NCI-H2171 (cell line): ENCODE data around the gene DDX51.
"Not testable (repeated sequence)": the region's sequence is repeated elsewhere in the genome, so short reads cannot be mapped to it uniquely, and the experiment has no call there.

Experiments
- DNase-seq: peaks from one replicate; lab custom pipeline; 2025; lab: John Stamatoyannopoulos, UW

Gene DDX51

GRCh38 chr12:132139912-132140311 is 4.2 kb downstream of the DDX51 start:
- DNase-seq: no peak

- no peak for DNase-seq
These were observed 4.9 kb downstream of the DDX51 start for GRCh38 chr12:132138941-132139871.

GRCh38 chr12:132137483-132138125 is 6.5 kb downstream of the DDX51 start:
- DNase-seq: no peak

DNA sequence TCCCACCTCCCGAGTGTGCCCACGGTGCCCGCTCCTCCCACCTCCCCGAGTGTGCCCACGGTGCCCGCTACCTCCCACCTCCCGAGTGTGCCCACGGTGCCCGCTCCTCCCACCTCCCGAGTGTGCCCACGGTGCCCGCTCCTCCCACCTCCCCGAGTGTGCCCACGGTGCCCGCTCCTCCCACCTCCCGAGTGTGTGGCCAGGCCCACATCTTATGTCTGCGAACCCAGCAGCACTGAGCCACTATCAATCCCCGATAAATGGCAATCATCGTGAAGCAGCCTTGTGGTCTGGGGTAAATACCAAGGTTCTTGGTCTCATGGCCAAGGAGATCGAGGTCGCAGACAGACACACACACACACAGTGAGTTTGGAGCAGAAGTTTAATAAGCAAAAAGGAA is 7.9 kb downstream of the DDX51 start:
- not testable (repeated sequence) for DNase-seq

DNA sequence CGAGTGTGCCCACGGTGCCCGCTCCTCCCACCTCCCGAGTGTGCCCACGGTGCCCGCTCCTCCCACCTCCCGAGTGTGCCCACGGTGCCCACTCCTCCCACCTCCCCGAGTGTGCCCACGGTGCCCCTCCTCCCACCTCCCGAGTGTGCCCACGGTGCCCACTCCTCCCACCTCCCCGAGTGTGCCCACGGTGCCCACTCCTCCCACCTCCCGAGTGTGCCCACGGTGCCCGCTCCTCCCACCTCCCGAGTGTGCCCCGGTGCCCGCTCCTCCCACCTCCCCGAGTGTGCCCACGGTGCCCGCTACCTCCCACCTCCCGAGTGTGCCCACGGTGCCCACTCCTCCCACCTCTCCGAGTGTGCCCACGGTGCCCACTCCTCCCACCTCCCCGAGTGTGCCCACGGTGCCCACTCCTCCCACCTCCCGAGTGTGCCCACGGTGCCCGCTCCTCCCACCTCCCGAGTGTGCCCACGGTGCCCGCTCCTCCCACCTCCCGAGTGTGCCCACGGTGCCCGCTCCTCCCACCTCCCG is 9.4 kb downstream of the DDX51 start:
- DNase-seq: not testable (repeated sequence)

DNA sequence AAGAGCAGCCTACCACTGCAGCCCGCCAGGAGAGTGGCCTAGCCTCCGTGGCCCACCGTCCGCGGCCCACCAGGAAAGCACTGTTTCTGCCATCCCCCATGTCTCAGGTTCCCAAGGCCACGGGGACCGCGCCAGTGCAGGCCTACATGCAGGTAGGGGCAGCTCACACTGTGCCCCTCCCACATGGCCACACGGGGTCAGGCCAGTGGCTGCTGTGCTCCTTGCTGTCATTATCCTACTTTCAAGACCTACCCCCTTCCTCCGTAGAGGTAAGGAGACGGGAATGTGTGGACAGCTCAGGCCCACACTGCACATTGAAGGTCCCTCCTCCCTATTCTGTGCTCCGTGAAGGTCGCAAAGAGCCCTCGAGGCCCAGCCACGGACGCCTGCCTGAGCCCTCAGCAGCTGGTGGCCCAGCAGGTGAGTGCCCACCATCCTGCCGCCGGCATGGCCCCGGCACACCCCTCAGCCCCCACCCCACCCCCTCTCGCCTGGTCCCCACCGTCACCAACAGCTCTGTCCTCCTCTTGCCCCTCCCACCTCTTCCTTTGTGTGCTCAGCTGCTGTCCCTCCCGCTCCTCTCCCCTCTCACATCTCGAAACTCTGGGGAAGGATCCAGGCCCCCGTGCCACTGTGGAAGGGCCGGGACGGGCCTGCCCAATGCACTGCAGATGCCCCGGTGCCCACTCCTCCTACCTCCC is 10.0 kb downstream of the DDX51 start:
- peak; percentile 17 for DNase-seq

DNA sequence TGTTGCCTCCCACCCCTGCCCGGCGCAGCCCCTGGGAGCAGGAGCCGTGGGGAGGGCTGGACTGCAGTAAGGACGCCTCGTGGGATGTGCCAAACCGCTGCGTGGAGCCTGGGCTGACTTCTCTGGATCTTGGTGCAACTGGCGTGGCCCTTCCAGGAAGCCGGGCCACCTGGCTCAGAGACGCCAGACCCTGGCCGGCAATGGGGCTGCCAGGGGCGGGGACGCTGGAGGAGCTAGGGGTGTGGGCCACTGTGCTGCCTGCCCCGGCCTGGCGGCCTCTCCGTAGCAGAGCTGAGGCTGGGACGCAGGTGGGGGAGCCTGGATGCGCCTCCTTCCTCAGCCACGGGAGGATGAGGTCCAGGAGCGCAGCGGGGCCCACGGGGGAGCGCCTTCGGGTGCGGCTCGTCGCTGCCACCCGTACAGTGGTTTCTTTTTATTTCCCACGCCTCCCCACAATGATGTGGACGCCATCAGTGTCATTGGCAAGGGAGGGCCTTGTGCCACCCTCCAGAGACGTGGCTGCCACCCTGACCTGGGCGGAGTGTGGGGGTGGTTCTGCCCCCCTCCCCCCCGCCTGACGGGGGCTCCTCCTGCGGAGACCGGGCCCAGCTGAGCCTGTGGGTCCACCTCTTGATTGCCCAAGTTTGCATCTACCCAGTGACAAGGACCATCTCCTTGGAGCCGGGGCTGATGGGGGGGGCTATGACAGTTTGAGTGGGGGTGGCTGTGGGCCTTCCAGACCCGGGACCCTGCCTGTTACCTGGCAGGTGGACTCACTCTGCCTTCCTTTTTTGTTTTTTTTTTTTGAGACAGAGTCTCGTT is 11.3 kb downstream of the DDX51 start:
- no peak for DNase-seq

DNA sequence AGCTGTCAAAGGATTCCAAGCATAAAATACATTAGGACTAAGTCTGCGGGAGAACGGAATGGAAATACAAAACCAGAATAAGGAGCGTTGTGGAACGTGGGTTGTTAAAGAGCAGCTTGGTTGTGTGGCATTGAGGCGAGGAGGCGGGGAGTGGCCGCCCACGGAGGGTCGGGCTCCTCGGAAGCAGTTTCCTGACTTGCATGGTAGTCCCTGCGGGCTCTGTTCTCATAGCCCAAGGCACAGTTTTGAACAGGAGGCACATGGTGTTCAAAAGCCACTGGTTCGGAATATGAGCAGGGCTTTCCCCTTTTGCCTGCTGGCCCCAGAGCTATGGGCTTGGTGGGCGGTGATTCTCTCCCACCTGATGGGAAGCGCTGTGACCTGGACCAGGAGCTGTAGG is 12.2 kb downstream of the DDX51 start:
- DNase-seq: no peak

- DNase-seq: no peak
These were observed 12.9 kb downstream of the DDX51 start for GRCh38 chr12:132131229-132131628.

DNA sequence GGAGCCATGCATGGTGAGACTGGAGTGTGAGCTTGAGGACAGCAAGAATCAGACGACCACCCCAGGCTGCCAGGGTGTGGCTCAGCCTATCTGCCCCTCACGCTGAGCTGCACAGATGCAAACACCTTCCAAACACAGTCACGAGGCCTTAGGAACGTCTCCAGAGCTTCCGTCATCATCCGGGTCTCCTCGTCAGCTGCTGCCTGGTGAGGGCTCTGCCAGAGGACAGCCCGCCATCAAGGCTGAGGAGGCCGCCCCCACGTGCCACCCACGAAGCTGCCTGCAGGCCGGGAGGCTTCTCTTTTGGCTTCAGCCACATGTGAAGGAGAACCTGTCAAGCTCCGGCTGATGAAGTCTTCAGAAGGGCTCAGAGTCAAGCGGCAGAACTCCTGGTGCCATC is 13.4 kb downstream of the DDX51 start:
- no peak for DNase-seq

DNA sequence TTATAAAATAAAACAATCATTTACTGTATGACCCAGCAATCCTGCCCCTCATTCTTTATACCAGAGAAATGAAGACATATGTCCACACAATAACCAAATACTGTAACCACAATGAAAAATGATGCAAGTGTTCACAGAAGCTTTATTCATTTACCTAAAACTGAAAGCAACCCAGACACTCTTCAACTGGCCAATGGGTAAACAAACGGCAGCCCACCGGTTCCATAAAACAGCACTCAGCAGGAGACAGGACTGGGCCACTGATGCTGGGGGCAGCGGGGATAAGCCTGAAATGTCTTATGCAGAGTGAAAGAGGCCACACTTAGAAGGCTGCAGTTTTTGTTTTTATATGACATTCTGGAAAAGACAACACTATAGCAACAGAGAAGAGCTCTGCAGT is 15.1 kb downstream of the DDX51 start:
- DNase-seq: no peak

DNA sequence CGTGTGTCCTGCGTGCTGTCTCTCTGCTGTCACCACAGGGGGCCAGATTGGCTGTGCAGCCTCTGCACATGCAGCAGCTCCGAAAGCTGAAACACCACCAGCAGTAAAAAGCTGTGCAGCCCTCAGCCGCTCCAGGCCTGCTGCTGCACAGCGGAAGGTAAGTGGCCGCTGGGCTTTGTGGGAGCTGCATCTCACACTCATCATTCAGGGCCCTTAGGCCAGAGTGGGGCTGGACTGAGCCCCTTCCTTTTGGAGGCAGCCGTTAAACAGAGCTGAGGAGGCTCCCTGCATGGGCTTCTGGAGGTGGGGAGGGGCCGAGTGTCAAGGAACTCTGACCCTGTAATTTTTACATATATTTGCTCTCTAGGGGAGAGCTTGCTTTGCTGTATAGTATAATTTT is 17.1 kb downstream of the DDX51 start:
- no peak for DNase-seq

- no peak for DNase-seq
These were observed 18.4 kb downstream of the DDX51 start for GRCh38 chr12:132125736-132126135.

DNA sequence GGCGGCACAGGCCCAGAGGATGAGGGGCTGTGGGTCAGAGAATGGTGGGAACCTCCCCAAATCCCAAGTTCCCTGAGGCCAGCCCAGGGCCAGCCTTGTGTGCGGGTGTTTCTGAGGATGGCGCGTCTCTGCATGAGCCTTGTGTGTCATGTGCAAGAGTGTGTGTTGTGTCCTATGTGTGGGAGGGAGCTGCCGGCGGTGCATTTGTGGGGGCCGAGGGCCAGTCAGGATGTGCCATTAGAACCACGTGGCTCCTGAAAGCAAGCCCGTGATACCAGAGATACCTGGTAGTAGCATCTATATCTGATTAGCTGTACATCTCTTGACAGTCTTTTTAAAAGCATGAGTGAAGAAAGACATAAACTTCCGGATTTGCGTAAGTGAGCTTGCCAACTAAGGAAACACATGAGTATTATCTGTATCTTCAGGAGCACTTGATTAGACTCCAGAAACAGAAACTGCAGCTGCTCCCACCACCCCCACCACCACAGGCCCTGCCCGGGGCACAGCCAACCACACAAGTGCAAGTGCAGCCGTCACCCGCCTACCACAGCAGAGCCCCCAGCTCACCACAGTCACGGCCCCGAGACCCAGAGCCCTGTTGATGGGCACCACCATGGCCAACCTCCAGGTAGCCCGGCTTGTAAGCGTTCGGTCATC is 19.2 kb downstream of the DDX51 start:
- no peak for DNase-seq

- DNase-seq: no peak
These were observed 20.0 kb downstream of the DDX51 start for GRCh38 chr12:132123970-132124765.

DNA sequence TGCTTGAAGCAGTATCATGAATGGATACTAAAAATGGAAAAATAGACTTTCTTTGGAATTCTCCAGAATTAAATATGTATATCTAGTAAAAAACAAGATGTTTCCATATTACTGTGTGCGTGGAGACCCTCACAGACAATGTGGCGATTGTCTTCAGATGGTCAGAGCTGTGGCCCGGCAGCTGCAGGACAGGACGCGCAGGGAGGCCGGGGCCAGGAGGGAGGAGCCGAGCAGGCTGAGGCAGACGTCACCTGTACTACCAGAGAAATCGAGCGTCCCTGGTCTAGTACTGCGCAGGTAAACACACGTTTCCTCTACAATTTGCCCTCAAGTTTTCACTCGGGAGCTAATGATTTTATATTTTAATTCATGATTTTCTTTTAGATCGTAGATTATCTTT is 22.8 kb downstream of the DDX51 start:
- DNase-seq: no peak

- no peak for DNase-seq
These were observed 25.2 kb downstream of the DDX51 start for GRCh38 chr12:132118876-132119275.

DNA sequence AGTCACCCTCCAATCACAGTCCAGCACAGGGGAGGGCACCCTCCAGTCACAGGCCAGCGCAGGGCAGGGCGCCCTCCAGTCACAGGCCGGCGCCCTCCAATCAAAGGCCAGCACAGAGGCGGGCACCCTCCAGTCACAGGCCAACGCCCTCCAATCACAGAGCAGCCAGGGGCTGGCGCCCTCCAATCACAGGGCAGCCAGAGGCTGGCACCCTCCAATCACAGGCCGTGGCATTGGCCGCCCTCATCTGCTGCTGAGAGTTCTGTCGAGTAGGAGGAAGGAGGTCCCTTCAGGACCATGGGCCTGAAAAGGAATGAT is 26.6 kb downstream of the DDX51 start:
- DNase-seq: no peak

GRCh38 chr12:132116709-132117557 is 27.2 kb downstream of the DDX51 start:
- DNase-seq: no peak

- DNase-seq: no peak
These were observed 28.6 kb downstream of the DDX51 start for GRCh38 chr12:132115500-132115899.
